Pancreas (tissue), 10 donors: Measurements from ENCODE around the gene CCDC187. TPM values are rescaled to one million over a fixed set of nuclear protein-coding genes. Genes with fewer than 3 reads are reported as not detected.

ENCODE experiments used
- ATAC-seq, 4 donors: fragments of 200-7000 bp; cut with Tn5 transposase; one replicate each; pipeline versions ENCODE4 v1.8.0 to v1.9.1; 2020; ENCODE audit warnings: mild to moderate bottlenecking in 4 of 4, moderate library complexity in 4 of 4
- DNase-seq, 6 donors: peaks; one replicate each; pipeline ENCODE4 v3.0.0-alpha.2; 2020
- FAIRE-seq: peaks from 2 replicates; lab custom pipeline; 2012; peaks lifted over from hg19 to GRCh38; lab: Jason Lieb, UNC
- H3K27ac ChIP-seq, 4 donors: fragments of 200-600 bp; sonication (generic); 1 replicate in 3 of 4; 2 replicates in 1 of 4; pipeline versions ENCODE4 v1.5.0 to v1.8.0; 2020
- H3K27me3 ChIP-seq, 4 donors: fragments of 200-600 bp; one replicate each; pipeline ENCODE4 v1.8.0; 2021
- H3K36me3 ChIP-seq, 3 donors: fragments of 200-600 bp; sonication (generic) in 1 of 3; one replicate each; pipeline versions ENCODE4 v1.5.0 to v1.8.0; 2020 to 2021
- H3K4me1 ChIP-seq, 3 donors: fragments of 200-600 bp; one replicate each; pipeline ENCODE4 v1.8.0; 2021
- H3K4me3 ChIP-seq, 4 donors: fragments of 200-600 bp; sonication (generic) in 2 of 4; one replicate each; pipeline versions ENCODE4 v1.5.0 to v1.8.0; 2020 to 2021
- H3K9me3 ChIP-seq, 4 donors: fragments of 200-600 bp; one replicate each; pipeline ENCODE4 v1.8.0; 2021
- CTCF ChIP-seq, 4 donors: fragments of 200-600 bp; sonication (generic) in 3 of 4; IDR thresholded peaks; one replicate each; pipeline versions ENCODE4 v1.5.0 to v1.8.0; 2021; ENCODE audit warnings: antibody characterized with exemption in 4 of 4
- WGBS, 2 donors: extraction: QIAGEN DNeasy Blood & Tissue Kit; methylation state at CpG; one replicate each; pipeline ENCODE4 v1.1.7; 2013; 5-methylcytosine and 5-hydroxymethylcytosine counted together
- intact Hi-C, 3 donors: fragments of 100-400 bp; cut with DNase I; formaldehyde crosslinking; loops; one replicate each; pipeline versions ENCODE4 v1.11.1 to v1.14.2; 2022
- polyA plus RNA-seq, 2 donors: library from polyadenylated mRNA; stranded (reverse); fragments of 200-250 nt; gene quantifications; one replicate each; pipeline ENCODE4 v1.2.3, GENCODE V29; 2013
- total RNA-seq, 6 donors: library from RNA; stranded (reverse); fragmentation: NEBNext Ultra II Directional in 4 of 6; extraction: Animal tissue kit (Norgen Biotek cat#: 25700) in 4 of 6; gene quantifications; one replicate each; pipeline versions ENCODE4 v1.2.1 to v1.2.4, GENCODE V29; 2021 to 2023
- donor health status: healthy with polysubstance abuse.
- donor health status: DM: no; HTN: no; CAD: no; lungs with moderate emphysema.
- donor health status: DM: no; HTN: no; CAD: no.
- donor health status: control.
- donor health status: control.
- donor health status: Bipolar disorder and iron deficiency.
- donor health status: DM: yes; HTN: yes; CAD: no.
- donor health status: DM: no; HTN: no; CAD: no.
- donor health status: DM: no; HTN: no; CAD: no.
- donor health status: DM: yes; HTN: yes; CAD: no.

The CCDC187 gene
- total and polyA plus RNA-seq, 8 donors = 0.14 to 2.6 (median 0.43) TPM

- FAIRE-seq (no peak), DNase-seq (no peak), ATAC-seq (no peak)
- no peak for TF ChIP-seq CTCF (IDR thresholded peaks at IDR 0.05)
- no peak overlapping the region for H3K27ac ChIP-seq
- H3K36me3 ChIP-seq = no peaks in the 10 kb centered on the region
- no peaks in the 10 kb centered on the region for H3K4me1 ChIP-seq
- WGBS, 2 donors = 90% methylated on average over 24 of the region's 24 CpGs
- H3K4me3 ChIP-seq = no peak overlapping the region
- H3K9me3 ChIP-seq = no peaks in the 10 kb centered on the region
- H3K27me3 ChIP-seq = no peaks in the 10 kb centered on the region
- intact Hi-C loops = no loop called here
Observed at GRCh38 chr9:136349546-136349945, 45.7 kb upstream of the CCDC187 start.

GRCh38 chr9:136348691-136349090, 44.8 kb upstream of the CCDC187 start:
- H3K27ac ChIP-seq = no peak overlapping the region
- WGBS, 2 donors = 88 to 95% methylated on average over 14 of the region's 14 CpGs
- no peaks in the 10 kb centered on the region for H3K4me1 ChIP-seq
- FAIRE-seq (no peak), DNase-seq (no peak), ATAC-seq (peak in 2 of 4 donors; percentile 8 to 21)
- H3K9me3 ChIP-seq = no peaks in the 10 kb centered on the region
- intact Hi-C loops = no loop called here
- no peak for TF ChIP-seq CTCF (IDR thresholded peaks at IDR 0.05)
- no peaks in the 10 kb centered on the region for H3K36me3 ChIP-seq
- no peak overlapping the region for H3K4me3 ChIP-seq
- H3K27me3 ChIP-seq = no peaks in the 10 kb centered on the region

GRCh38 chr9:136347472-136348256, 43.8 kb upstream of the CCDC187 start:
- Histone ChIP-seq H3K9me3 (no peaks in the 10 kb centered on the region), H3K4me1 (peaks cover 0 to 3% (median 0%) of the 10 kb centered on the region in 3 donors), H3K27me3 (no peaks in the 10 kb centered on the region), H3K4me3 (no peak overlapping the region), H3K27ac (no peak overlapping the region), H3K36me3 (no peaks in the 10 kb centered on the region)
- DNase-seq = no peak
- no peak for ATAC-seq
- intact Hi-C loops = no loop called here
- no peak for FAIRE-seq
- TF ChIP-seq CTCF (IDR thresholded peaks at IDR 0.05) = no peak
- WGBS, 2 donors = 78 to 85% methylated on average over 30 to 34 of the region's 34 CpGs

- H3K9me3 ChIP-seq = no peaks in the 10 kb centered on the region
- WGBS, 2 donors = 89 to 94% methylated on average over 18 to 20 of the region's 20 CpGs
- DNase-seq (no peak), ATAC-seq (no peak), FAIRE-seq (no peak)
- no peak overlapping the region for H3K27ac ChIP-seq
- no peak overlapping the region for H3K4me3 ChIP-seq
- H3K4me1 ChIP-seq = peaks cover 0 to 3% (median 0%) of the 10 kb centered on the region in 3 donors
- no peaks in the 10 kb centered on the region for H3K36me3 ChIP-seq
- TF ChIP-seq CTCF (IDR thresholded peaks at IDR 0.05) = no peak
- H3K27me3 ChIP-seq = no peaks in the 10 kb centered on the region
- intact Hi-C loops = no loop called here
Observed at GRCh38 chr9:136346927-136347465, 43.1 kb upstream of the CCDC187 start.

- H3K27ac ChIP-seq = no peak overlapping the region
- H3K4me1 ChIP-seq = peaks cover 0 to 7% (median 0%) of the 10 kb centered on the region in 3 donors
- DNase-seq = no peak
- no peak overlapping the region for H3K4me3 ChIP-seq
- intact Hi-C loops = no loop called here
- FAIRE-seq = no peak
- 62 to 66% methylated on average over 10 of the region's 10 CpGs for WGBS, 2 donors
- ATAC-seq = no peak
- H3K27me3 ChIP-seq = no peaks in the 10 kb centered on the region
- no peaks in the 10 kb centered on the region for H3K9me3 ChIP-seq
- no peak for TF ChIP-seq CTCF (IDR thresholded peaks at IDR 0.05)
- H3K36me3 ChIP-seq = no peaks in the 10 kb centered on the region
Observed at GRCh38 chr9:136346157-136346481, 42.2 kb upstream of the CCDC187 start.
